NCI-H1417 (cell line): ENCODE results near the gene ACVR1B.

Experiments used
- DNase-seq, 3 experiments: peaks; one replicate each; lab custom pipeline; 2025; lab: John Stamatoyannopoulos, UW

Gene ACVR1B

DNA sequence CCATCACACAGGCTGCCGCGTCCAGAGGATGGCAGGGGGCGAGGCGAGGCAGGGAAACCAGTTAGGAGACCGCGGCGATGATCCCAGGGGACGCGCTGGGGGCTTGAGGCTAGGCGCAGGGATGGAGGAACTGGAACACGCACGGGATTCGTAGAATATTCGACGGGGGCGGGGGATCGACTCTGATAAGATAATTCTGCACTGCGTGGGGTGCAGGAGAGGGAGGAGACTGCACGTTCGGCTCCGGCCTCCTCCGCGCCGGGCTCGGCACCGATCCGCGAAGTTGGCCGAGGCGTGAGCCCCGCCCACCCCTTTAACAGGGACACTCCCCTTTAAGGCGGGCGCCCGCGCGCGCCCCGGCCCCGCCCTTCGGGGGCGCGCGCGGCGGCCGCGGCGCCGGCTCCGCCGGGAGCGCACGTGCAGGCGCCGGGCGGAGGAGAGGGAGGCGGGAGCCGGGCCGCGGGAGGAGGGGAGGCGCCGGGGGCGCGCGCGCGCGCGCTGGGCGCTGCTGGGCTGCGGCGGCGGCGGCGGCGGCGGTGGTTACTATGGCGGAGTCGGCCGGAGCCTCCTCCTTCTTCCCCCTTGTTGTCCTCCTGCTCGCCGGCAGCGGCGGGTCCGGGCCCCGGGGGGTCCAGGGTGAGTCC, at the start of gene ACVR1B:
Gene ACVR1B (plus strand): TSS at position 501 of the 644 bp plus-strand sequence. CDS start 45 bp downstream, at position 546.
- peak; percentile 90 to 96 (median 95) for DNase-seq

DNA sequence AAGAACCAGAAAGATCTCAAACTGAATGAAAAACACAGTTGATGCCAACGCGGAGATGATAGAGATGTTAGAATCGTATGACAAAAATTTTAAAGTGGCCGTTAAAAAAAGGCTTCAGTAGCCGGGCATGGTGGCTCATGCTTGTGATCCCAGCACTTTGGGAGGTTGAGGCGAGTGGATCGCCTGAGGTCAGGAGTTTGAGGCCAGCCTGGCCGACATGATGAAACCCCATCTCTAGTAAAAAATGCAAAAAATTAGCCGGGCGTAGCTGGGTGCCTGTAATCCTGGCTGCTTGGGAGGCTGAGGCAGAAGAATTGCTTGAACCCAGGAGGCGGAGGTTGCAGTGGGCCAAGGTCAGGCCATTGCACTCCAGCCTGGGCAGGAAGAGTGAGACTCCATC, 49.6 kb upstream of the ACVR1B start:
- no peak for DNase-seq

DNA sequence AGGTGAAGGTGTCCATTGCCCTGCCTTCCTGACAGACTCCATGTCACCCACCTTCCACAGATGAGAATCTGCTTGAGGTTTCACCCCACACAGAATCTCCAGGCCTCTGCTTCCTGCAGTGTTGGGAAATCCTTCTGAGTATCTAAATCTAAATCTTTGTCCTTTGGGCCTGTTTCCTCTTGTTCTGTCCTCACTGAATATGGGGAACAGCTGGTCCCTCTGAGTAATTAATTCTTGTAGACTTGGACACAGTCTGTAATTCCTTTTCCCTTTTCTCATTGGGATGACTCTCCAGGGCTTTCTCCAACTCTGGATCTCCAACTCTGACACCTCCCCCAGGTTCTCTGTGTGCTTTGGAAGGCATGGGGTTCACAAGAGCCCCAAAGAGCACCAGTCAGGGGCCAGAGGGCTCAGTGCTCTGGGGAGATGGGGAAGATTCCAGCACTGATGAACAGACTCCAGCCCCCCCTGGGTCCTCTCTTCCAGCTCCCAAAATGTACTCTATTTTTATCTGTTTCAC, 46.5 kb upstream of the ACVR1B start:
- DNase-seq: no peak

DNA sequence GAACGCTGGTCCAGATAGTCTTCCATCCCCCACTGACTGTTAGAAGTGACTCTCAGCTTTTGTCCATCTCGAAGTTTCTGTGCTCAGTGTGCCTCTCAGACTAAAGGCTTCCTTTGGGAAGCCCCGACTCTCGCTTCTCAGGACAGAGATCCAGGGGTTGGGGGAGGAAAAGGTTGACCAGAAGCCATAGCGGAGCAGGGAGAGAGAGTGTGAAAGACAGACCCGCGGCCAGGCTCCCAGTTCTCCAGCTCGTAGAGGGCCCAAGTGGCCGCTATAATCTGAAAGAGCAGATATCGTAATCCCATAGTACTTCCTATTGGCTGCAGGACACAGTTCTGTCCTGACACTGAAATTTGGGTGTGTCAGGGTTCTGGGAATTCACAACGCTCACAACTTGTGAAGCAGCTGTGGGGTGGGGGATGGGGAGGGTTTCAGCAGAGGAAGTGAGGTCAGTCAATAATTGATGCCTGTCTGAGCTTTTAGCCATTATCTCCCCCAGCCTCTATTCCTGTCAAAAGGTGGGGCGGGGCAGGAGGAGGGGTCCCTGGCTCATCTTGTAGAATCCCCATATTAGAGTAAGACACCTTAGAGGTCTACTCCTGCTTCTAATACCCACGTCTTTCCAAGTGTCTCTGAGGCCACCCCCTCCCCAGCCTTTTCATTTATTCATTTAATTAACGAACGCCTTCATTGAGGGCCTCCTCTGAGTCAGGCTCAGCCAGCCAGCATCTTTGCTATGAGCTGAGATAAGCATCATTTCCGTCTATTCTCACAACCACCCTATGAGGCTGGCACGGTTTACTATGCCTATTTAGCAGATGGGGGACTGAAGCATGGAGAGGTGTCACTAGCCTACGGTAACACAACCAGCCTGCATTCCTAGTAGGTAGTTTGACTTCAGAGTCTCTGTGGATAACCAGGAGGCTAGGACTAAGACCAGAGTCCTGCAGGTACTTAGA, 45.7 kb upstream of the ACVR1B start:
- peak in 1 of 3 experiments; percentile 29 for DNase-seq

DNA sequence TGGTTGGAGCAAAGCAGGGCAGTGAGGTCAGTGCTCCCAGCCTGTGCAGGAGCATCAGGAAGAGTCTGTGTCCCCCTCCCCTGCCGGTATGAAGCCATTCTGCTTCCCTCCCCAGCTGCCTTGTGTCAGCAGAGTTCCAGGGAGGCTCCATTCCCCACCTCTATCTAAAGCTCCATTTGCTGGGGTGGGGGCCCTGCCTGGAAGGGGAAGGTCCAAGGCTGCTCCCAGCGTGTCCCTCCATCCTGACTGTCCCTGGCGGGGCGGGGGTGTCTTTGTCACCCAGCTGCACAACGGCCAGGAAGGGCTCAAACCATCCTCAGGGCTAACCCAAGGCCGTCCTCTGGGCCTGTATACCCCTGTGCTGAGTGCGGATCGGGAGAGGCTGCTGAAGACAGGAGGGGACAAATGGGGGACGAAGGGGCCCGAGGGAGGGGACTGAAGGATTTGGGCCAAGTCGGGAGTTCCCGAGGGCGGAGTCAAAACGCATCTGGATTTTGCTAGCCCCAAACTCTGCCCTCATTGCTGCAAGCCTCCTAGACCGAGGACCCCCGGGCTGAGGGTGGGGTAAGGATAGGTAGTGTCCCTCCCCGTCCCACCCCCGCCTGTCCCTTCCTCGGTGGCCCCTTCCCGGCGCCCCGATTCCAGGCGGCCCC, 44.9 kb upstream of the ACVR1B start:
- DNase-seq: no peak

DNA sequence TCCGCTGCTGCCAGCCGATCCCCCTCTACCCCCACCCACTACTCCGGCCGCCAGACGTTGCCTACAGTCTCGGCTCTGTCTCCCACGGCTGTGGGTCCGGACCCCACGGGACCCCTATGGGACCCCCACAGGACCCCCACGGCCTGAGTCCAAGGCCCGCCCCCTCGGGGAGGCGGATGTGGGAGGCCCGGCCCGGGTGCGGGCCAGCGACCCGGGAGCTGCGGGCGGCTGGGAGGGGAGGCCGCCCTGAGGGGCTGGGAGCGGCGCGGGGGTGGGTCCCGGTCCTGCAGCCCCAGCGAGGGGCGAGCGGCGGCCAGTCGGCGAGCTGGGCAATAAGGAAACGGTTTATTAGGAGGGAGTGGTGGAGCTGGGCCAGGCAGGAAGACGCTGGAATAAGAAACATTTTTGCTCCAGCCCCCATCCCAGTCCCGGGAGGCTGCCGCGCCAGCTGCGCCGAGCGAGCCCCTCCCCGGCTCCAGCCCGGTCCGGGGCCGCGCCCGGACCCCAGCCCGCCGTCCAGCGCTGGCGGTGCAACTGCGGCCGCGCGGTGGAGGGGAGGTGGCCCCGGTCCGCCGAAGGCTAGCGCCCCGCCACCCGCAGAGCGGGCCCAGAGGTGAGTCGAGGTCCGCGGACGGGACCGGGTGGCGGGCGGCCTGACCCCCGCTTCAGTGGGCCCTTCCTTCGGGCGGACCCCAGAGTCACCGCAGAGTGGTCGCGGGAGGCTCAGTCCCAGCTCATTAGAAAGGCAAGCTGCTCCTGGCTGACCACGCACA, 44.2 kb upstream of the ACVR1B start, which contains the start of gene ACVRL1:
Gene ACVRL1 (plus strand): TSS at position 422 of the 773 bp plus-strand sequence. CDS start 4,971 bp downstream, outside the sequence.
- no peak for DNase-seq

DNA sequence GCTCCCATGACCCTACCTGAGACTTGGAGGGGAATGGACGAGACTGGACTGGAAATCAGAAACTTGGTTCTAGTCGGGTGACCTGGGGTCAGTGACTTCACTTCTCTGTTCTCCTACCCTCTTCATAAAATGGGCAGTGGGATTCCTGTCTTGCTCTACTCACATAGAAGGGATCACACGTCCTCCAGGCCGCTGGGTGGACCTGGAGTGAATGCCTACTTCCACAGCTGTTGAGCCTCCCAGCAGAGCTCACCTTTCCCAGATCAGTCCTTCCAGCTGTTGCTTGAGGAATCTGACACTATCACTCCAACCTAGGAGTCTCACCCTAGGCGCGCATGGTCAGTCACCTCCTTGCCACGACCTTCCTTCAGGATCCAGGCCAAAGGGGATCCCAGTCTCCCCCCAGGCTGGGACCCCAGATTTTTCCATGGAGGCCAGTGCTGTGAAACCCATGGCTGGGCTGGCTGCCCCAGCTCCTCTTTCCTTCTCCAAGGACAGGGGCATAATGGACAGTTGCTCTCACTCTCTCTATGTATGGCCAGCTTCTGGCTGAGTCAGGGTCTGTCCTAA, 43.6 kb upstream of the ACVR1B start:
- no peak for DNase-seq

DNA sequence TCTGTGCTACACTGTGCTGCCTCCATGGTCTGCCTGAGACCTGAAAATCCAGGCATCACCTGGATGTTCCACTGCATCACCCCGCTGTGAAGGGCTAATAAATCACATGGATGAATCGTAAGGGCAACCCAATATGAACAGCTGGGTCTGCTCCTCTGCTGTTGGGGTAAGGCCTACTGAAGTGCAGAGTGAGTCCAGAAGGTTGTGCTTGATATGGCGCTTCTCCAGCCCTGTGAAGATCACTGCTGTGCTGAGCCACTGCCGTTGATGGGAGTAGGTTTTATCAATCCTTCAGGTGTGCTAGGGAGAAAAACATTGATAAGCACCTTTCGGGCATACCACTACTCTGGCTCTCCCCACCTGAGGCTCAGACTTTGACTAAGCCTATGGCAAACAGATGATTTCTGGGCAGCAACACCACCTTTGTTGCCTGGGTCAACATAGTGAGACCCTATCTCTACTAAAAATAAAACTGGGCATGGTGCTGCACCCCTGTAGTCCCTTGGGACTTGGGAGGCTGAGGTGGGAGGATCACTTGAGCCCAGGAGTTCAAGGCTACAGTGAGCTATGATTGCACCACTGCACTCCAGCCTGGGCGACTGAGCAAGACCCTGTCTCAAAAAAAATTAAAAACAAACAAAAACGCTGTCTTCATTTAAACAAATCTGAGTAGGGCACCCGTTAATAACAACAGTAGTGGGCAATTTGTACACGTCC, 42.5 kb upstream of the ACVR1B start:
- DNase-seq: peak in 1 of 3 experiments; percentile 21

DNA sequence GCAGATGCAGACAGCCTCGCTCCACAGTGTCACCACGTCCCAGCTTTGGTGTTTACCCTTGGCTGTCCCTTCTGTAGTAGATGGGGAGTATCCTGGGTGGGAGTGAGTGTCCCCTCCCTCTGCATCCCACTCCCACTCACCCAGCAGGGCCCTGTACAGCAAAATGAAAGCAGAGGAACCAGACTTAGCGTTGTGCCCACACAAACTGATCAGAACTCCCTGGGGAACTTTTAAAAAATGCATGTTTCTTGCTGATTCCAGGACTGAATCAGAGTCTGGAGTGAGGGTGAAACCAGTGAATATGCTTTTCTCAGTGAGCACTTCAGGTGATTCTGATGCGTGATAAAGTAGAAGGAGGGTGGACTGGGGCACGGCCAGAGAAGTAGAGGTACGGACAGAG, 41.3 kb upstream of the ACVR1B start:
- DNase-seq: no peak

DNA sequence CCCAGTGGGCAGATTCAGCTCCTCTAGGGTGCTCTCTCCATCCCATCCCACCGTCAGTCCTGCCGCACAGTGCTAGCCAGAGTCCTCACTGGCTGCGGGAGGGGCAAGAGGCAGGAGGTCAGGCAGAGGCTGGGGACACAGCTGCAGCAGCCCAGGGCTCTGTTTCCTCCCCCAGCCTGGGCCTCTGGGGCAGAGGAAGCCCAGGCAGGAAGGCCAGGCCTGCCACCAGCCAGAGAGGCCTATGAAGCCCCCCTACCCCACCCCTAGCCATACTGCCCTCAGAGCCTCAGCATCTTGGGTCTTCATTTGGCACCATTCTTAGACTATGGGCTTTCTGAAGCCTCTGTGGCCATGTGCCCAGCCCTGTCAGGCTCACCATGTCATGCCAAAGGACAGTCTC, 40.8 kb upstream of the ACVR1B start:
- DNase-seq: no peak

DNA sequence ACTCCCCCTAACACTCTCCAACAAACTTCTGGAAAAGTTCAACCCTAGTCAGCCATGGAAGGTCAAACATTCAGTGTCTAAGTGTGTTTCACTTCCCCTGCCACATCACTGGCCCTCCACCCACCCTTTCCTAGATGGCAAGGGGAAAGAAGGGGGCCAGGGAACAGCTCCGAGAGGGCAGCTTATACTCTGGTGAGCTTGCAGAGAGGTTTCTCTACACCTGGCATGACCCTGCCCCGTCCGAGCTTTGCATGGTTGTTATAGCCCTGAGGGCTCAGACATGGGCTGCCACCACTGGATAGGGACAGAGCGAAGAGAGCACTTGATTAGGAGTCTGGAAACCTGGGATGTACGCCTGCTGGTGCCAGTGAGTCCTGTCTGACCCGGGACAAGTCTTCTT, 40.2 kb upstream of the ACVR1B start:
- DNase-seq: no peak

DNA sequence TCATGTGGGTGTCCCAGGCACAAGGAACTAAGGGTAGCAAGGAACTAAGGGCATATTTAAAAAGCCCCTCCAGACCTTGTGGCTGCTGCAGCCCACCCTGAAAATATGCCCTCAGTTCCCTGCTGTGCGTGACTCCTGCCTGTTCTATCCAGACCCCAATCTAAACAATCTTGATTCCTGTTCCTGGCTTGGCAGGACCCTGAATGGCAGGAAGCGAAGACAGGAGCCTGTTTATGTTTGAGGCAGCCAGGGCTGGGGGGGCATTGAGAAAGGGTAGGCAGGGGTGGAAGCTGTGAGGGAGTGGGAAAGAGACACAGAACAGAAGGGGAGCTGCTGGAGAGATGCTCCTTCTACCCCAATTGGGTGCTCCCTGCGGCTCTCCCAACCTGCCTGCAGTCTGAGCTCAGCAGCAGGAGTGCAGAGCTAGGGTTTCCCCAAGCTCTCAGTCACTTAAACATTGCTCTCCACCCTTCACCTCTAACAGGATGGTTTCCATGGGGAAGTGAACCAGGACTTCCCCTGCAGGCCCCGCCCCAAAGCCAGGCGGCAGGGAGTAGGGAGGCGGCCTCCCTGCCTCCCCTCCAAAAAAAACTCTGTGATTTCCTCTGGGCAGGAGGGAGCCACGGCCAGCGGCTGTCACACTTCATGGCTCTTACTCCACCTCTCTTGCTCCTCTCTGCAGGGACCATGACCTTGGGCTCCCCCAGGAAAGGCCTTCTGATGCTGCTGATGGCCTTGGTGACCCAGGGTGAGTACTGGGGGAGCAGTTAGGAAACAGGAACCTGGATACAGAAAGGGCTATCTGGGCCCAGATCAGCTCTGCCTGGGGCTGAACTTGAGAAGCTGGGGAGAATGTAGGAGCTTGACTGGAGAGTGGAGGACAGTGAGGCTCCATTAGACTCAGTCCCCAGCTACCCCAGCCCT, 39.4 kb upstream of the ACVR1B start:
- DNase-seq: peak in 1 of 3 experiments; percentile 9

DNA sequence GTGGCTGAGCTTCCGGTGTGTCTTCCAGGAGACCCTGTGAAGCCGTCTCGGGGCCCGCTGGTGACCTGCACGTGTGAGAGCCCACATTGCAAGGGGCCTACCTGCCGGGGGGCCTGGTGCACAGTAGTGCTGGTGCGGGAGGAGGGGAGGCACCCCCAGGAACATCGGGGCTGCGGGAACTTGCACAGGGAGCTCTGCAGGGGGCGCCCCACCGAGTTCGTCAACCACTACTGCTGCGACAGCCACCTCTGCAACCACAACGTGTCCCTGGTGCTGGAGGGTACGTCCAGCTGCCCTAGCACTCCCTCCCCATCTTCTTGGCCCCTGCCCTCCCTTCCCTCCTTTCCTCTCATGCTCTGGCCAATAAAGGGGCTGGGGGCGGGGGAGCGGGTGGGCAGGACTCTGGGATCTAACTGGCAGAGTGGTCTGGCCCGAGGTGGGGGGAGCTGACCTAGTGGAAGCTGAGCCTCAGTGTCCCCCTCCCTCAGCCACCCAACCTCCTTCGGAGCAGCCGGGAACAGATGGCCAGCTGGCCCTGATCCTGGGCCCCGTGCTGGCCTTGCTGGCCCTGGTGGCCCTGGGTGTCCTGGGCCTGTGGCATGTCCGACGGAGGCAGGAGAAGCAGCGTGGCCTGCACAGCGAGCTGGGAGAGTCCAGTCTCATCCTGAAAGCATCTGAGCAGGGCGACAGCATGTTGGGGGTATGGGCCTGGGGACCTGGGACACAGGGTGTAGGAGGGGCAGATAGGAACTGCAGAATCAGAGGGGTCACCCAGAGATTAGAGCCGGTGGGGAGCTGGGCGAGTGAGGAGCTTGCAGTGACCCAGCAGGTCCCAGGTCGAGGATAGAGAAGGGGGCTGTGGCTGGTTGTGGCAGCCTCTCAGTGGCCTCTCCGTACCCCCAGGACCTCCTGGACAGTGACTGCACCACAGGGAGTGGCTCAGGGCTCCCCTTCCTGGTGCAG, 38.1 kb upstream of the ACVR1B start:
- no peak for DNase-seq

DNA sequence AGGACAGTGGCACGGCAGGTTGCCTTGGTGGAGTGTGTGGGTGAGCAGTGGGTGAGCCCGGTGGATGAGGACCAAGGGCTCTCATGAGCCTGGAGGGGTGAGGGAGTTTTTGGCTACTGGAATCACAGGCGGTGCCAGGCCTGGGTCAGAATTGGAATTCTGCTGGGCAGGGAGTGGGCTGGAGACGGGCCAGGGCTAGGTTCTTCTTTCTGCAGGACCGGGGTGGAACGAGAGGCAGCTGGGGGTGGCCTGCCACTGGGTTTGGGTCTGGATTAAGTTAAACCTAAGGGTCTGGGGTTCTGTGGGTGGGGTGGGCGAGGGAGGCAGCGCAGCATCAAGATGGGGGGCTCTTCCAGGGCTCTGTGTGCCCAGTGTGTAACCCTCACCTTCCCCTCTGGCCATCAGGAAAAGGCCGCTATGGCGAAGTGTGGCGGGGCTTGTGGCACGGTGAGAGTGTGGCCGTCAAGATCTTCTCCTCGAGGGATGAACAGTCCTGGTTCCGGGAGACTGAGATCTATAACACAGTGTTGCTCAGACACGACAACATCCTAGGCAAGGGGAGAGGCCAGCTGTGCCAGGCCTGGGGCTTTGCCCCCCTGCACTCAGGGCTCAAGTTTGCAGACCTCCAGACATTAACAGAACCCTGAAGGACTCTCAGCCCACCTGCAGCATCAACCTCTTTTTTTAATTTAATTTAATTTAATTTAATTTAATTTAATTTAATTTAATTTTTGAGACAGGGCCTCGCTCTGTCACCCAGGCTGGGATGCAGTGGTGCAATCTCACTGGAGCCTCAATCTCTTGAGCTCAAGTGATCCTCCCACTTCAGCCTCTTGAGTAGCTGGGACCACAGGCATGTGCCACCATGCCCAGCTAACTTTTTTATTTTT, 37.2 kb upstream of the ACVR1B start:
- no peak for DNase-seq

DNA sequence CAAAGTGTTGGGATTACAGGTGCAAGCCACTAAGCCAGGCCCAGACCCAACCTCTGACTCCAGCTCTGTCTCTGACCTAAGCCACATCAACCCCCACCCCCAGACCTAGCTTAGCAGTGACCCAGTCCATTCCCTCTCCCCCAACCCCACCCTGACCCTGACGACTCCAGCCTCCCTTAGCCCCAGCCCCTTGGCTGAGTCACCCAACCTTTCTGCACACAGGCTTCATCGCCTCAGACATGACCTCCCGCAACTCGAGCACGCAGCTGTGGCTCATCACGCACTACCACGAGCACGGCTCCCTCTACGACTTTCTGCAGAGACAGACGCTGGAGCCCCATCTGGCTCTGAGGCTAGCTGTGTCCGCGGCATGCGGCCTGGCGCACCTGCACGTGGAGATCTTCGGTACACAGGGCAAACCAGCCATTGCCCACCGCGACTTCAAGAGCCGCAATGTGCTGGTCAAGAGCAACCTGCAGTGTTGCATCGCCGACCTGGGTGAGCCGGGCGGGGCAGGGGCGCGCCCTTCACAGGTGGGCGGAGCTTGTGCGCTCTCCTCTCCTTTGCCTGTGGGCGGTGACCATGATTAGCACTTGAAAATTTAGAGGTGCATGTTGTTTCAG, 36.4 kb upstream of the ACVR1B start:
- DNase-seq: no peak

DNA sequence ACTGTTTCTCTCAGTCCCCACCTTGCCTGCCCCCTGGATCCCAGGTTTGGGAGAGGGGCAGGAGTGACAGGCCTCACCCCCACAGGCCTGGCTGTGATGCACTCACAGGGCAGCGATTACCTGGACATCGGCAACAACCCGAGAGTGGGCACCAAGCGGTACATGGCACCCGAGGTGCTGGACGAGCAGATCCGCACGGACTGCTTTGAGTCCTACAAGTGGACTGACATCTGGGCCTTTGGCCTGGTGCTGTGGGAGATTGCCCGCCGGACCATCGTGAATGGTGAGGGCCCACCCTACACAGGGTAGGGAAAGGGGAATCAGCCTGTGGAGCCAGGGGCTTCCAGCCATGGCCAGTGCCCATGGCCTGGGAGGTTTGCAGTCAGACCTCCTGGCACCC, 35.5 kb upstream of the ACVR1B start:
- no peak for DNase-seq
